CD4-positive, alpha-beta T cell treated with Interleukin-4 for 1 hour (primary cell): ENCODE data around the gene COL4A2.
"Not testable (repeated sequence)": the region's sequence is repeated elsewhere in the genome, so short reads cannot be mapped to it uniquely, and the experiment has no call there.

Source experiments
- DNase-seq, 2 donors: peaks; one replicate each; pipeline ENCODE4 v3.0.0-alpha.2; 2020 to 2022

The COL4A2 gene

GRCh38 chr13:110387451-110388107 is 80.5 kb downstream of the COL4A2 start:
- peak in 1 of 2 donors; percentile 13 for DNase-seq

- DNase-seq: no peak
Observed at GRCh38 chr13:110388108-110388943, 81.2 kb downstream of the COL4A2 start.

- no peak for DNase-seq
Observed at GRCh38 chr13:110390567-110390966, 83.5 kb downstream of the COL4A2 start.

DNA sequence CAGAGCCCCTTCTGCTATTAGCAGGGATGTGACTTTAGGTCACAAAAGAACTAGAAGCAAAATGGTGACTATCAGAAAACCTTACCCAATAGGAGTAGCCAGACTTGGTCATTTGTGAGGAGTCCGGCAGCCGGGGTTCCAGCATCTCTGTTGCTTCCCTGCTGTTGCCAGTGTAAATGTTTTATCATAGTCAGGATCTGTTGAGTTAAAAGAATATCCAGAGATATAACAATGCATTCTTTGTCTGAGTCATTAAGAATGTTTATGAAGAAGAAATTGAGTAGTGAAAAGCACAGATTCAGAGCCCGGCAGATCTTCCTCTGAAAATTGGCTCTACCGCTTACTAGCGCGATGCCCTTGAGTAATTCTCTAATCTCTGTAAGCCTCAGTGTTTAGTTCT is 84.2 kb downstream of the COL4A2 start:
- no peak for DNase-seq

- no peak for DNase-seq
Observed at GRCh38 chr13:110392510-110393240, 85.6 kb downstream of the COL4A2 start.

- DNase-seq: no peak
Observed at GRCh38 chr13:110393761-110394160, 86.7 kb downstream of the COL4A2 start.

DNA sequence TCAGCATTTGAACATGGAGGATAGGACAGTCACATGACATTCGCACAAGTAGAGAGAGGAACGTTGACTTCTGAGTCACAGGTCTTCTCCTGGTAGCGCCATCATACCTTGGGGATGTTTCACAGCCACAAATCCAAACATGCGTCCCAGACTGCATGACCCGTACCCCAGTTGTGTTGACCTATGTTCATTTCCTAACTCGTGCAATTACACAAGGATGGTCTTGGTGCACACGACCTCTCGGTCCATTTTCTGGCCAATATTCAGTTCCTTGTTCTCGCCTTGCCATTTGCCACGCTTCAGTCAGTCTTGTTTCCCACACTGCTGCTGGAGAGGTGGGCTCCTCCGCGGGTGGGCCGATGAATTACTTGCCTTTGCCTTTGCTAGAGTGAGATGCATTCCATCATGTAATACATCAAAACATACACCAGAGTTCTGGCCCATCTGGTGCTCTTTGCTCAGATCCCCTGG is 87.3 kb downstream of the COL4A2 start:
- no peak for DNase-seq

GRCh38 chr13:110395616-110396015 is 88.5 kb downstream of the COL4A2 start:
- DNase-seq: not testable (repeated sequence)

DNA sequence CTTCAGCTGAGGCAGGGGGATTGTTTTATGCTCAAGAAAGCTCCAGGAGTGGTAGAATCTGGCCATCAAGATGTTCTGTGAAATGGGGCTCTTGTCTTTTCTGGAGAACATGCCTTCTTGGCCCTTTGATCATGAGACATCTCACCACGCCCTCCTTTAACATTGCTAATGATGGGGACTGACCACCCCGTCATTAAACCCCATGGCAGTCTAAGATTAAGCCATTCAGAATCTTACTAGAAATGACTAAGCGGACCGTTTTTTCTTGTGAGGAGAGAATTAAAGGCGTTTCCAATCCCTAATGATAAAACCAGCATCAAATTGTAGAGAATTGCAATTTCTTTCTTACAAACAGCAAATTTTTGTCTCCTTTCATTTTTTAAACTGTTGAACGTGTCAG is 89.4 kb downstream of the COL4A2 start:
- DNase-seq: no peak

- DNase-seq: no peak
Observed at GRCh38 chr13:110396913-110397381, 89.9 kb downstream of the COL4A2 start.

DNA sequence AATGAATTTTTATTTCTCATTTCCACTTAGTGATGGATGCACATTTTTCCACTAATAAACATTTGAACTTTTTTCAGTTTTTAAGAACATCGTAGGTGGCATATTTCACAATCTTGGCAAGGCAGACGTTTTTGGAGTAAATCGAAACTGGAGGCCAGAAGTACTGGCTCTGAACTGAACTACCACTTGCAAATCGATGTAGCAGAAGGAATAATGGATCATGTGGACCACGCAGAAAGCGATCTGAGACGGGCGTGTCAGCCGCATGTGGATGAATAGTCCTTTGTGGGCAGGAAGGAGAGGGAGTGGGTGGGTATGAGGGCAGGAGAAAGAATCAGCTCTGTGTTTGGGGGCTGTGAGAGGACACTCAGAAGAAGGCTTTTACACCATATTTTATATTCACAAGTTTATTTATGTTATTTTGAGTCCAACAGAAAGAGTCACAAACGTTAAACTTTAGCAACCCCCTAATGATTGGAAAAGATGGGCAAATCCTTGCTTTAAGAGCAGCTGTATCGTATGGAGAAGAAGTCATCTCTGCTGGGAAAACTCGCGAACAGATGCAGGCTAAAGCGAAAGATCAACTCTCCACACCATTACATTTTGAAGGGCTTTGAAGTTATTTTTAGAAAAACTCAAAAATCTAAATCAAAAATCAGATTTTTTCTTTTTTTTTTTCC is 90.5 kb downstream of the COL4A2 start:
- DNase-seq: no peak

GRCh38 chr13:110398564-110399507 is 91.8 kb downstream of the COL4A2 start:
- no peak for DNase-seq

GRCh38 chr13:110399801-110400200 is 92.7 kb downstream of the COL4A2 start:
- no peak for DNase-seq

DNA sequence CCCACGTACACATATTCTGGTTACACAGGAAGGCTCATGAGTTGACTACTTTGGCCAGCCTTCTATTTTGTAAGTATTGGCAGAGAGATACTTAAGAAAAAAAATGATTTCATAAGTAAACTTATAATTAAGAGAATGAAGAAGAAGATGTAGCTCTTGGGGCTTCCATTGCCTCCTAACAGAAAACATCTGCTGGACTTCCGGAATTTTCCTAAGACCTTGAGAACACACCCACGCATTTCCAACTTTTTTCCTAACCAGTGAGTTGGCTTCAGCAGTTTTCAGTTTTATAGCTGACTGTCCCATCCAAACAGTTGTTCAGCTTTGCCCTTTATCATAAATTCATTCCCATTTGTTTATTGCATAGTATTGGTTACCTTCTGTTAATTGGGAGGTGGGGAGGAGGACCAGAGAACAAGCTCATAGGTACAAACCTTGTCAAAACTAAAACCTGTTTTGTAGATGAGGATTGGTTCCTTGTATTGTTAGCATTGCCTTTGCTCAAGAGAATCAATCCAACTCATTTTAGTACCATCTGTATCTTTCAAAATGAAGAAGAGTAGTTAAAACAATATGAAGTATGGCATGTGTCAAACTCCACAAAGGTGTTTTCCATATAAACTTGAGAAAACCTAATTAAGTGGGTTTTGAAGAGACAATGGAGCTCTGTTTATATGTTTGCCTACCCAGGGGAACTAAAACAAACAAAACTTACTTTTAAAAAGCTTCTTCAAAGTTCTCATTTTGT is 93.9 kb downstream of the COL4A2 start:
- DNase-seq: no peak

DNA sequence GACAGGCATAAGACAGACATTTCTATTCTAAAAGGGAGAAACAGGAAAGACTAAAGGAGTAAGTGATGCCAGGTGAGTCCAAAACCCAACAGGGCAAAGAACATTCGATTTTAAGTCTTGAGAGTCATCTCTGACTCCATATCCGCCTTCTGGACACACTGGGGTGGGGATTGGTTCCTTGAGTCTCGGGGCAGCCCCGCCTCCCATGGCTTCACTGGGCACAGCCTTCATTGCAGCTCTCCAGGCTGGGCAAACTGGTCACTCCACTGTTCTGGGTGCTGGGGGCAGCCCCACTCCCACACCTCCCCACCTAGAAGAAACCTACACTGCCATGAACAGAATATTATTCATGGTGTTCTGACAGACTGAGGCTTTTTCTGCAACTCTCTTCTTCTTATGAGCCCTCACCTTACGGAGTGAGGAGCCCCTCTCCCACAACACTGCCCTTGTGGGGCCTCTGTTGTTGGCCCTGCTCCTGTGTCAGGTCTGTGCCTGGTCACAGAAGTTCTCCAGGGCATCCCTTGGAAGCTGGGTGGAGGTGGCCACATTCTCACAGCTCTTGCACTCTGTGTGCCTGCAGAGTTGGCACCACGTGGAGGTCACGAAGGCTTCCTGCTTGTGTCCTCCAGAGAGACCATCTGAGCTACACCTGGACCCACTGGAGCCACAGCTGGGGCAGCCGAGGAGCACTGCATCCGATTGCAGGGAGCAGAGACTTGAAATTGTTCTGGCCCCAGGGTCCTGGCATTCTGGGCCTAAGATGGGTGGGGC is 95.4 kb downstream of the COL4A2 start:
- no peak for DNase-seq

DNA sequence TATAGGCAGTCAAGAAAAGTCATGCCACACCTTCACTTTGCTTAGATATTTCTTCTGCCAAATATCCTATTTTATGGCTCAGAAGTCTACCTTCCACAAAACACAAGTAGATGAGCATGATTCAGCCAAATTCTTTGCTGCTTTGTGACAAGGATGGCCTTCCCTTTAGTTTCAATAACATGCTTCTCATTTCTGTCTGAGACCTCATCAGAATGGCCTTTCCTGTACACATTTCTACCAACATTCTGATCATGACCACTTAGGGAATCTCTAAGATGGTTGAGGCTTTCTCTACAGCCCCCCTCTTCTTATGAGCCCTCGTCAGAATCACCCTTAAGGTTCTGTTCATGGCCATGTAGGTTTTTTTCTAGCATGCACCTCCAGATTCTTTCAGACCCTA is 96.2 kb downstream of the COL4A2 start:
- no peak for DNase-seq

GRCh38 chr13:110403721-110404120 is 96.6 kb downstream of the COL4A2 start:
- DNase-seq: no peak

DNA sequence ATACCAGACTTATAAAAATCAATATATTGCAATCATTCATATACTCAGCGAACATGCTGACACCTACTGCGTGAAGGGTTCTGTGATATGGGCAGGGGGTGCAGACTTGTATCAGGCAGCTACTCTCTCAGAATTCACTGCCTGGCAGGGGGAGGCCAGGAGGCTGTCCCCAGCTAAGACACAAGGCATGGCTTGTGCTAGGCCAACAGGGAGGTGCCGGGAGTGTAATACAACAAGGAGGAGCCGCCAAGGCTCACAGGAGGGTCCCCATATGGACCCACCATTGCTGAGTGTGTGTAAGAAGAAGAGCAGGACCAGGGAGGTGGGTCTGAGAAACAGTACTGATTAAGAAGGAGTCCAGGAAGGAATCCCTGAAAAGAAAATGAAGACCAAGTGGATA is 97.2 kb downstream of the COL4A2 start:
- no peak for DNase-seq

GRCh38 chr13:110405597-110406450 is 98.7 kb downstream of the COL4A2 start:
- DNase-seq: no peak
